ENCODE measurements around the gene ZC3H7B.

Gene ZC3H7B

GRCh38 chr22:41343300-41343699 lies 42.0 kb downstream of the ZC3H7B start:
- in situ Hi-C loops (cut with MboI; ENCODE audit: low pct_unique_long_range_greater_than_20kb, low sequenced_read_pairs, unreplicated experiment) = no loop called here
- TF ChIP-seq, protein P1, sequence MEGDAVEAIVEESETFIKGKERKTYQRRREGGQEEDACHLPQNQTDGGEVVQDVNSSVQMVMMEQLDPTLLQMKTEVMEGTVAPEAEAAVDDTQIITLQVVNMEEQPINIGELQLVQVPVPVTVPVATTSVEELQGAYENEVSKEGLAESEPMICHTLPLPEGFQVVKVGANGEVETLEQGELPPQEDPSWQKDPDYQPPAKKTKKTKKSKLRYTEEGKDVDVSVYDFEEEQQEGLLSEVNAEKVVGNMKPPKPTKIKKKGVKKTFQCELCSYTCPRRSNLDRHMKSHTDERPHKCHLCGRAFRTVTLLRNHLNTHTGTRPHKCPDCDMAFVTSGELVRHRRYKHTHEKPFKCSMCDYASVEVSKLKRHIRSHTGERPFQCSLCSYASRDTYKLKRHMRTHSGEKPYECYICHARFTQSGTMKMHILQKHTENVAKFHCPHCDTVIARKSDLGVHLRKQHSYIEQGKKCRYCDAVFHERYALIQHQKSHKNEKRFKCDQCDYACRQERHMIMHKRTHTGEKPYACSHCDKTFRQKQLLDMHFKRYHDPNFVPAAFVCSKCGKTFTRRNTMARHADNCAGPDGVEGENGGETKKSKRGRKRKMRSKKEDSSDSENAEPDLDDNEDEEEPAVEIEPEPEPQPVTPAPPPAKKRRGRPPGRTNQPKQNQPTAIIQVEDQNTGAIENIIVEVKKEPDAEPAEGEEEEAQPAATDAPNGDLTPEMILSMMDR (IDR thresholded peaks at IDR 0.05; ENCODE audit: extremely low read depth, insufficient read depth, missing control alignments) = no peak
- no peak for DNase-seq (ENCODE audit: low spot score)

- in situ Hi-C loops (cut with MboI; ENCODE audit: low pct_unique_long_range_greater_than_20kb, low sequenced_read_pairs, unreplicated experiment) = no loop called here
- TF ChIP-seq, protein P1 (IDR thresholded peaks at IDR 0.05; ENCODE audit: extremely low read depth, insufficient read depth, missing control alignments) = no peak
- no peak for DNase-seq (ENCODE audit: low spot score)
These were observed 42.4 kb downstream of the ZC3H7B start for GRCh38 chr22:41343717-41344116.

DNA sequence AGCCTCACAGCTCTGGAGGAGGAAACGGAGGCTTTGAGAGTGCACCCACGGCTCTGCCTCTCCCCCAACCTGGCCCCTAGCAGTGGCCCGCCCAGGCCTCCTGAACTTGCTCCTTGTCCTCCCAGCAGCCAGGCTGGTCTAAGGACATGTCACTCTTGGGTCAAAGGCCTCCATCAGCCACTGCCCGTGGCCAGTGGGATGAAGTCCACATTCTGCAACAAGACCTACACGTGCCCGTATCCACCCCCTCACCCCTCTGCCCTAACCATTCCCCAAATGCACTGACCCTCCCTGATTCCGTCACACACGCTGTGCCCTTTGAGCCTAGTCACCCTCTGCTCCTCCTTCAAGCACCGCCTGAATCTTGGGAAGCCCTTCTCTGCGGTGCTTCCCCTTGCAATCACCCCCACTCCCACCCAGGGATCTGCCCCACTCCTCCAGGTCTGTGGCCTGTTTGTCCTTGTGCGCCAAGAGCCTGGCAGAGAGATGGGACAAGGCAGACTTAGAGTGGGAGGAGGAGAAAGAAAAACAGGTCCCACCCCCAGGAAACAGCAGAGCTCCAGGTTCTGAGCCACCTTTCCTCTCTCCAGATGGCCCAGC lies 43.0 kb downstream of the ZC3H7B start:
- TF ChIP-seq, protein P1 (IDR thresholded peaks at IDR 0.05; ENCODE audit: extremely low read depth, insufficient read depth, missing control alignments) = no peak
- in situ Hi-C loops (cut with MboI; ENCODE audit: low pct_unique_long_range_greater_than_20kb, low sequenced_read_pairs, unreplicated experiment) = no loop called here
- no peak for DNase-seq (ENCODE audit: low spot score)

DNA sequence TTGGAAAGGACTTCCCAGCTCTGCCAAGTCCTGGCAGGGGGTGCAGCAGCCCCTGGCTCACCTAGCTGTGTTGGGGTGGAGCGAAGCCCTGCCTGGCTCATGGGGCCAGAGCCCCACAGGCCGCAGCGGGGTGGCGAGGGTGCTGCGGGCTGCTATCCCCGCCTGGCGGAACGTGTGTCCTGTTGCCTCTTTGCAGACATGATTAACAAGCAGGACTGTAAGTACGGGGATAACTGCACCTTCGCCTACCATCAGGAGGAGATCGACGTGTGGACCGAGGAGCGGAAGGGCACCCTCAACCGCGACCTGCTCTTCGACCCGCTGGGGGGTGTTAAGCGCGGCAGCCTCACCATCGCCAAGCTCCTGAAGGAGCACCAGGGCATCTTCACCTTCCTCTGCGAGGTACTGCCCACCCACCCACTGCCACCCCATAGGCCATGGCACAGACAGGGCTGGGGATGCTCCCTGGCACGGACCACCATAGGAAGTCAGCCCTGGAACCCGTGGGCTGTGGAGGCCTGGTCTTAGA lies 44.5 kb downstream of the ZC3H7B start:
- TF ChIP-seq, protein P1 (IDR thresholded peaks at IDR 0.05; ENCODE audit: extremely low read depth, insufficient read depth, missing control alignments) = no peak
- in situ Hi-C loops (cut with MboI; ENCODE audit: low pct_unique_long_range_greater_than_20kb, low sequenced_read_pairs, unreplicated experiment) = no loop called here
- DNase-seq (ENCODE audit: low spot score) = no peak

DNA sequence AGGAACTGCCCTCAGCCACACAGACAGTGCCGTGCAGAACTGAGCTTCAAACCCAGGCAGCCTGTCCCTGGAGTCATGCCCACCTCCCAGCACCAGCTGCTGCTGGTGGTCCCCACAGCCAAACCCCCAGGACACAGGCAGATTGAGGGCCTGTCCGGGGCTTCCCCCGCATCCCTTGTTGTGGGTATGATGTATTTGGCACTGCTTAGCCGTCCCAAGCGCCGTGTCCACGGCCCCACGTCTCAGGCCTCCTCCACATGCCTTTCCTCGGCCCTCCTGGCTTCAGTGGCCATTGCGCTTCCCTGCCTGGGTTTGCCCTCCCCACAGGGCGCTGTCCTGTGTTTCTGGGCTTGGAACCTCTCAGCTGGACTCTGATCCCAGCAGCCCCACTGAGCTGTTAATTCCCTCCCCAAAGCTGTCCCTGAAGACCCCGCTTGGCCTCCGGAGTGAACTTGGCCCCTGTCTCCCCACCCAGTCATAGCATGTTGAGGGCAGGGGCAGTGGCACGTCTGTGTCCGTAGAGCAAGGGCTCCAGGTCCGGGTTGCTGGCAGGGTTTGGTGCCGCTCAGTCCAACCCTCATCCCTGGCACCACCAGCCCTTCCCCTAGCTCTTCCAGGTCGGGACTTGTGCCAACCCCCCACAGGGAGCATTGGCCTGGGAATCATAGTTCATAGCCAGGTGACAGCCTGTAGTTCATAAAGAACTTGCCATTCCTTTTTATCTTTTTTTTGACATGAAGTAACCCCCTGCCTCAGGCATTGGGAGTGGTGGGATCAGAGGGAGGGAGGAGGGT lies 45.9 kb downstream of the ZC3H7B start:
- no peak for DNase-seq (ENCODE audit: low spot score)
- TF ChIP-seq, protein P1 (IDR thresholded peaks at IDR 0.05; ENCODE audit: extremely low read depth, insufficient read depth, missing control alignments) = no peak
- in situ Hi-C loops (cut with MboI; ENCODE audit: low pct_unique_long_range_greater_than_20kb, low sequenced_read_pairs, unreplicated experiment) = no loop called here

DNA sequence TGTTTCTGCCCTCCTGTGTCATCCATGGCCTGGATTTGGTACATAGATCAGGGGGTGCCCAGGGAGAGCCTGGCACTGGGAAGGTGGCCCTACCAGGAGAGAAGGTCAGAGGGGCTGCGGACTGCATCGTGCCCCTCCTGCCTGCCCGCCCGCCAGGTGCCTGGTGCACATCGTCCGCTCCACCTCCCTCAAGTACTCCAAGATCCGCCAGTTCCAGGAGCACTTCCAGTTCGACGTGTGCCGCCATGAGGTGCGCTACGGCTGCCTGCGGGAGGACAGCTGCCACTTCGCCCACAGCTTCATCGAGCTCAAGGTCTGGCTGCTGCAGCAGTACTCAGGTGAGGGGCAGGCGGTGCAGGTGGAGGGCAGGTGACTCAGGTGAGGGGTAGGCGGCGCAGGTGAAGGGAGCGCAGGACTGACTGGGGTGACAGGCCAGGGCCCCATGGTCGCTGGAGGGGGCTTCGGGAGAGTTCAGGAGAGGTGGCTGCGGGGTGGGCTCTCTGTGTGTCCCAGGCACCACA lies 47.7 kb downstream of the ZC3H7B start:
- no peak for DNase-seq (ENCODE audit: low spot score)
- in situ Hi-C loops (cut with MboI; ENCODE audit: low pct_unique_long_range_greater_than_20kb, low sequenced_read_pairs, unreplicated experiment) = no loop called here
- TF ChIP-seq, protein P1 (IDR thresholded peaks at IDR 0.05; ENCODE audit: extremely low read depth, insufficient read depth, missing control alignments) = no peak

Data from GM13977 (cell line).